HG03139 (cell line): Measurements from ENCODE around the gene SORCS1.

Experiments
- ATAC-seq: cut with Tn5 transposase; IDR thresholded peaks from one replicate; pipeline ENCODE4 v1.9.1; 2021; ENCODE audit not compliant: unreplicated experiment

SORCS1 gene

GRCh38 chr10:106618646-106619045 lies 545.9 kb downstream of the SORCS1 start:
- ATAC-seq: no peak

- no peak for ATAC-seq
These were observed 549.4 kb downstream of the SORCS1 start for GRCh38 chr10:106615081-106615480.

GRCh38 chr10:106614293-106614692 lies 550.2 kb downstream of the SORCS1 start:
- ATAC-seq: no peak

- no peak for ATAC-seq
These were observed 552.1 kb downstream of the SORCS1 start for GRCh38 chr10:106612381-106612780.

- ATAC-seq: no peak
These were observed 554.8 kb downstream of the SORCS1 start for GRCh38 chr10:106609470-106610266.

GRCh38 chr10:106608066-106608465 lies 556.4 kb downstream of the SORCS1 start:
- ATAC-seq: no peak

- ATAC-seq: no peak
These were observed 569.2 kb downstream of the SORCS1 start for GRCh38 chr10:106595281-106595680.

GRCh38 chr10:106593876-106594275 lies 570.6 kb downstream of the SORCS1 start:
- ATAC-seq: no peak

GRCh38 chr10:106592396-106592795 lies 572.1 kb downstream of the SORCS1 start:
- ATAC-seq: no peak

GRCh38 chr10:106582291-106582690 lies 582.2 kb downstream of the SORCS1 start:
- ATAC-seq: no peak

GRCh38 chr10:106577756-106578155 lies 586.8 kb downstream of the SORCS1 start:
- no peak for ATAC-seq

GRCh38 chr10:106577266-106577665 lies 587.2 kb downstream of the SORCS1 start:
- ATAC-seq: no peak

- ATAC-seq: no peak
These were observed 588.0 kb downstream of the SORCS1 start for GRCh38 chr10:106576534-106576933.

- no peak for ATAC-seq
These were observed 591.4 kb downstream of the SORCS1 start for GRCh38 chr10:106573106-106573505.

- ATAC-seq: no peak
These were observed 593.1 kb downstream of the SORCS1 start for GRCh38 chr10:106571192-106571946.

GRCh38 chr10:106570268-106570667 lies 594.2 kb downstream of the SORCS1 start:
- no peak for ATAC-seq

- no peak for ATAC-seq
These were observed 596.9 kb downstream of the SORCS1 start for GRCh38 chr10:106567629-106568028.

GRCh38 chr10:106566873-106567272 lies 597.6 kb downstream of the SORCS1 start:
- no peak for ATAC-seq

GRCh38 chr10:106565546-106565945 lies 599.0 kb downstream of the SORCS1 start:
- no peak for ATAC-seq

GRCh38 chr10:106563384-106563783 lies 601.1 kb downstream of the SORCS1 start:
- no peak for ATAC-seq

GRCh38 chr10:106560925-106561640 lies 603.4 kb downstream of the SORCS1 start:
- no peak for ATAC-seq

- no peak for ATAC-seq
These were observed 605.1 kb downstream of the SORCS1 start for GRCh38 chr10:106559442-106559841.
